Measurements from ENCODE around the gene SCARB1.

The SCARB1 gene

GRCh38 chr12:124755801-124756148, 107.9 kb downstream of the SCARB1 start:
- no peak for DNase-seq
- peaks cover 35% of the 10 kb centered on the region for H3K9me3 Mint-ChIP-seq
- H3K27ac Mint-ChIP-seq, result no peak overlapping the region
- H3K36me3 Mint-ChIP-seq (ENCODE audit: low read depth), result peaks cover 5% of the 10 kb centered on the region
- no peak for TF ChIP-seq CTCF (IDR thresholded peaks at IDR 0.05)
- H3K4me3 Mint-ChIP-seq, result no peak overlapping the region
- peaks cover 63% of the 10 kb centered on the region for H3K4me1 Mint-ChIP-seq
- peaks cover 27% of the 10 kb centered on the region for H3K27me3 Mint-ChIP-seq (ENCODE audit: low read depth, poor library complexity)

- Mint-ChIP-seq H3K4me3 (no peak overlapping the region), H3K27ac (no peak overlapping the region), H3K9me3 (peaks cover 35% of the 10 kb centered on the region), H3K36me3 (ENCODE audit: low read depth) (peaks cover 5% of the 10 kb centered on the region), H3K4me1 (peaks cover 65% of the 10 kb centered on the region), H3K27me3 (ENCODE audit: low read depth, poor library complexity) (peaks cover 28% of the 10 kb centered on the region)
- DNase-seq, result no peak
- no peak for TF ChIP-seq CTCF (IDR thresholded peaks at IDR 0.05)
Measured at GRCh38 chr12:124754949-124755800, 108.5 kb downstream of the SCARB1 start.

GRCh38 chr12:124754491-124754890, 109.2 kb downstream of the SCARB1 start:
- Mint-ChIP-seq H3K4me1 (peaks cover 59% of the 10 kb centered on the region), H3K4me3 (no peak overlapping the region), H3K27ac (no peak overlapping the region), H3K9me3 (peaks cover 35% of the 10 kb centered on the region), H3K36me3 (ENCODE audit: low read depth) (peaks cover 5% of the 10 kb centered on the region), H3K27me3 (ENCODE audit: low read depth, poor library complexity) (peaks cover 25% of the 10 kb centered on the region)
- no peak for DNase-seq
- no peak for TF ChIP-seq CTCF (IDR thresholded peaks at IDR 0.05)

GRCh38 chr12:124753993-124754392, 109.7 kb downstream of the SCARB1 start:
- TF ChIP-seq CTCF (IDR thresholded peaks at IDR 0.05), result no peak
- peaks cover 35% of the 10 kb centered on the region for H3K9me3 Mint-ChIP-seq
- peaks cover 54% of the 10 kb centered on the region for H3K4me1 Mint-ChIP-seq
- peaks cover 5% of the 10 kb centered on the region for H3K36me3 Mint-ChIP-seq (ENCODE audit: low read depth)
- H3K4me3 Mint-ChIP-seq, result no peak overlapping the region
- H3K27me3 Mint-ChIP-seq (ENCODE audit: low read depth, poor library complexity), result peaks cover 29% of the 10 kb centered on the region
- no peak overlapping the region for H3K27ac Mint-ChIP-seq
- DNase-seq, result no peak

GRCh38 chr12:124753228-124753591, 110.5 kb downstream of the SCARB1 start:
- H3K4me1 Mint-ChIP-seq, result peaks cover 53% of the 10 kb centered on the region
- no peak overlapping the region for H3K4me3 Mint-ChIP-seq
- TF ChIP-seq CTCF (IDR thresholded peaks at IDR 0.05), result no peak
- H3K36me3 Mint-ChIP-seq (ENCODE audit: low read depth), result peaks cover 5% of the 10 kb centered on the region
- peaks cover 35% of the 10 kb centered on the region for H3K9me3 Mint-ChIP-seq
- H3K27ac Mint-ChIP-seq, result no peak overlapping the region
- no peak for DNase-seq
- peaks cover 25% of the 10 kb centered on the region for H3K27me3 Mint-ChIP-seq (ENCODE audit: low read depth, poor library complexity)
